ENCODE data around the gene MFSD12.

The MFSD12 gene

GRCh38 chr19:3599776-3600187 lies 42.4 kb upstream of the MFSD12 start:
- Histone ChIP-seq H3K9me3 (replicated peaks; ENCODE audit: insufficient read depth, low read length) (no peaks in the 10 kb centered on the region), H3K9ac (ENCODE audit: low read length) (no peak overlapping the region), H3K36me3 (replicated peaks; ENCODE audit: insufficient read depth, low read length) (no peaks in the 10 kb centered on the region), H2AFZ (ENCODE audit: low read length) (no peak overlapping the region), H4K20me1 (ENCODE audit: insufficient read depth, low read length) (no peaks in the 10 kb centered on the region), H3K27ac (ENCODE audit: low read length) (no peak overlapping the region), H3K27me3 (replicated peaks; ENCODE audit: insufficient read depth, low read length) (peaks cover 50% of the 10 kb centered on the region), H3K4me1 (ENCODE audit: low read length) (no peaks in the 10 kb centered on the region), H3F3A (ENCODE audit: insufficient read depth, low read length) (no peaks in the 10 kb centered on the region), H3K4me2 (ENCODE audit: low read depth, low read length) (no peak overlapping the region), H3K79me2 (ENCODE audit: low read length) (no peaks in the 10 kb centered on the region), H3K9me2 (replicated peaks; ENCODE audit: insufficient read depth, low read length) (no peaks in the 10 kb centered on the region), H3K4me3 (ENCODE audit: low read length) (no peak overlapping the region)
- TF ChIP-seq EZH2 (optimal IDR thresholded peaks at IDR 0.05; ENCODE audit: low read depth, low read length) (no peak), EZH2phosphoT487 (IDR thresholded peaks at IDR 0.05; ENCODE audit: low read length) (no peak), CTCF (IDR thresholded peaks at IDR 0.05; ENCODE audit: low read length) (no peak)
- DNase-seq, result no peak

GRCh38 chr19:3595521-3596061 lies 38.2 kb upstream of the MFSD12 start:
- no peaks in the 10 kb centered on the region for H3K79me2 ChIP-seq (ENCODE audit: low read length)
- H3K27me3 ChIP-seq (replicated peaks; ENCODE audit: insufficient read depth, low read length), result peaks cover 65% of the 10 kb centered on the region
- H3F3A ChIP-seq (ENCODE audit: insufficient read depth, low read length), result no peaks in the 10 kb centered on the region
- no peak overlapping the region for H2AFZ ChIP-seq (ENCODE audit: low read length)
- TF ChIP-seq EZH2phosphoT487 (IDR thresholded peaks at IDR 0.05; ENCODE audit: low read length) (no peak), EZH2 (optimal IDR thresholded peaks at IDR 0.05; ENCODE audit: low read depth, low read length) (no peak), CTCF (IDR thresholded peaks at IDR 0.05; ENCODE audit: low read length) (no peak)
- DNase-seq, result no peak
- no peaks in the 10 kb centered on the region for H3K36me3 ChIP-seq (replicated peaks; ENCODE audit: insufficient read depth, low read length)
- no peaks in the 10 kb centered on the region for H3K4me1 ChIP-seq (ENCODE audit: low read length)
- no peaks in the 10 kb centered on the region for H4K20me1 ChIP-seq (ENCODE audit: insufficient read depth, low read length)
- H3K27ac ChIP-seq (ENCODE audit: low read length), result no peak overlapping the region
- H3K9me2 ChIP-seq (replicated peaks; ENCODE audit: insufficient read depth, low read length), result no peaks in the 10 kb centered on the region
- H3K9ac ChIP-seq (ENCODE audit: low read length), result no peak overlapping the region
- no peak overlapping the region for H3K4me3 ChIP-seq (ENCODE audit: low read length)
- no peaks in the 10 kb centered on the region for H3K9me3 ChIP-seq (replicated peaks; ENCODE audit: insufficient read depth, low read length)
- H3K4me2 ChIP-seq (ENCODE audit: low read depth, low read length), result no peak overlapping the region

- no peaks in the 10 kb centered on the region for H3K9me2 ChIP-seq (replicated peaks; ENCODE audit: insufficient read depth, low read length)
These were observed 35.8 kb upstream of the MFSD12 start for GRCh38 chr19:3593156-3593555.

More at GRCh38 chr19:3593156-3593555, 35.8 kb upstream of the MFSD12 start:
- TF ChIP-seq EZH2 (optimal IDR thresholded peaks at IDR 0.05; ENCODE audit: low read depth, low read length) (no peak), EZH2phosphoT487 (IDR thresholded peaks at IDR 0.05; ENCODE audit: low read length) (no peak), CTCF (IDR thresholded peaks at IDR 0.05; ENCODE audit: low read length) (peak; percentile 23)
- no peak overlapping the region for H2AFZ ChIP-seq (ENCODE audit: low read length)
- no peak overlapping the region for H3K4me3 ChIP-seq (ENCODE audit: low read length)
- H3K4me2 ChIP-seq (ENCODE audit: low read depth, low read length), result no peak overlapping the region
- no peaks in the 10 kb centered on the region for H3K36me3 ChIP-seq (replicated peaks; ENCODE audit: insufficient read depth, low read length)
- peaks cover 84% of the 10 kb centered on the region for H3K27me3 ChIP-seq (replicated peaks; ENCODE audit: insufficient read depth, low read length)
- no peak for DNase-seq
- H3K9me3 ChIP-seq (replicated peaks; ENCODE audit: insufficient read depth, low read length), result no peaks in the 10 kb centered on the region
- no peak overlapping the region for H3K9ac ChIP-seq (ENCODE audit: low read length)
- H3K79me2 ChIP-seq (ENCODE audit: low read length), result no peaks in the 10 kb centered on the region
- no peaks in the 10 kb centered on the region for H3F3A ChIP-seq (ENCODE audit: insufficient read depth, low read length)
- no peak overlapping the region for H3K27ac ChIP-seq (ENCODE audit: low read length)
- no peaks in the 10 kb centered on the region for H3K4me1 ChIP-seq (ENCODE audit: low read length)
- H4K20me1 ChIP-seq (ENCODE audit: insufficient read depth, low read length), result no peaks in the 10 kb centered on the region

All from MM.1S (cell line).